Neural progenitor cell (in vitro differentiated cells): Measurements from ENCODE around the gene HGD.

Source experiments
- CTCF ChIP-seq: fragments of 200-600 bp; sonication (generic); IDR thresholded peaks from 2 replicates; pipeline ENCODE4 v1.5.1; 2017; ENCODE audit warnings: antibody characterized with exemption, mild to moderate bottlenecking
- EZH2phosphoT487 ChIP-seq: fragments of 200-600 bp; sonication (generic); IDR thresholded peaks from 2 replicates; pipeline ENCODE4 v1.6.1; 2017; ENCODE audit warnings: antibody characterized with exemption

- no peak for TF ChIP-seq CTCF
- no peak for TF ChIP-seq EZH2phosphoT487
Observed at GRCh38 chr3:120683671-120684301, 1.7 kb upstream of the HGD start.
